ENCODE data around the gene ARL13B.

The ARL13B gene

DNA sequence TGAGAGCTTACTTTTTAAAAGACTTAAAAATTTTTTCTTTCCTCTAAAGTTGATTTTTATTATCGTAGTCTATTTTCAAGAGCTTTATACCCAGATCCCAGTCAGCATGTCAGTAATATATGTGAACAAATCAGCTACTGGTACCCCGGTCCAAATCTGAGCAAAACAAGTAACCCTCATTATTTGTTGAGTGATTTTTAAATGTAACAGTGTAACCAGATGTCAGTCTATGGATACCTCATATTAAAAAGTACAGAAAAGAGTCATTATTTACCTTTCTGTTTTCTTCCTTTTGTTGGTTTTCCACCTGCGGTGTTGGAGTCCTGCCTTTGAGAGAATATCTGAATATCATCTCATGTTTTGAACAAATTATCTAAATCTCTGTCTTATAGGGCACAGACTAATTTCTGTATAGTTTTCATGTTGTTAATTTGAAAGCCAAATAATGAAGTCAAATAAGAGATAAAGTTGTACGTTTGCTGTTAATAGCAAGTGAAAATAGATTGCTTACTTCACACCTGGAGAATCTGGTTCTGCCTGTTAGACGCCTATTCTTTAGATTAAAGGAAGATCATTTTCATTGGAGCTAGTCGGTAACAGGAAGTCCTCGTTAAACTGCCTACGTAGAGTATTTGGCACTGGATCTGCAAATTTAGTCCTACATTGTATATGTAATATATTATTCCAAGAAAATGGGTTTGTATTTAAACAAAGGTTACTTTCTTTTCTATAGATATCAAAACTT is 48.3 kb downstream of the ARL13B start, which contains the start of gene STX19:
TSS of gene STX19 (minus strand) at position 505 of the 745 bp plus-strand sequence. CDS start 13,328 bp downstream, outside the sequence.
- TF ChIP-seq TEAD4 (IDR thresholded peaks at IDR 0.05) (peak; percentile 83), NFIC (IDR thresholded peaks at IDR 0.05) (peak; percentile 72), YY1 (IDR thresholded peaks at IDR 0.05; ENCODE audit: low read depth) (no peak), CREB1 (IDR thresholded peaks at IDR 0.05; ENCODE audit: low read depth) (peak; percentile 57; the same call in 1 of the 2 replicates), CEBPB (IDR thresholded peaks at IDR 0.05) (no peak), TAF1 (IDR thresholded peaks at IDR 0.05; ENCODE audit: low read depth) (no peak), FOXM1 (IDR thresholded peaks at IDR 0.05; ENCODE audit: borderline replicate concordance, low read depth) (peak; percentile 77), TCF12 (IDR thresholded peaks at IDR 0.05; ENCODE audit: low read depth) (0 out of 2 replicates have a peak, but pooled peaks have one; percentile 42)
- TF ChIP-seq, protein P1, sequence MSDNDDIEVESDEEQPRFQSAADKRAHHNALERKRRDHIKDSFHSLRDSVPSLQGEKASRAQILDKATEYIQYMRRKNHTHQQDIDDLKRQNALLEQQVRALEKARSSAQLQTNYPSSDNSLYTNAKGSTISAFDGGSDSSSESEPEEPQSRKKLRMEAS (IDR thresholded peaks at IDR 0.05) = peak; percentile 41; the same call in 1 of the 2 replicates

DNA sequence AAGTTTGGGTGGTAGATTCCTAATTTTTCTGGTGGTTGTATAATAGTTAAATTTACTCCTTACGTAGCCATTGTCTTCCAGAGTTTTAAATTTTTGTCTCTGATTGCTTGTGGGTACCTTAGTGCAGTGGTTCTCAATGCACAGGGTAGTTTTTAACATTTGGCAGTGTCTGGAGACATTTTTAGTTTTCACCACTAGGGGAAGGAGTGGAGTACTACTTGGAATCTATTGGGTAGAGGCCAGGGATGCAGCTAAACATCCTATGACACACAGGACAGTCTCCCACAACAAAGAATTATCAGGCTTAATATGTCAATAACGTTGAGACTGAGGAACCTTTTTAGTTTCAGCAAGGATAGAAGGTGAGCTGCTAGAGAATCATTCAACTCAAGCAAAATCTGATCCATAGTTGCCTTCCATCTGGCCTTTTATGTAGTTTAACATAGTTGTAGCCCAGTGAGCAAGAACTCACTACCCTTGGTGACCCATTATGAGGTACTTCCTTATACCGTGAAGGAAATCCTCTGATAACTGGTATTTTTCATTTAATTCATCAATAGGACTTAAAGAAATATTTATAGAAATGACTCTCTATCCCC is 57.1 kb downstream of the ARL13B start:
- TF ChIP-seq, protein P1 (IDR thresholded peaks at IDR 0.05) = no peak
- TF ChIP-seq TCF12 (IDR thresholded peaks at IDR 0.05; ENCODE audit: low read depth) (no peak), YY1 (IDR thresholded peaks at IDR 0.05; ENCODE audit: low read depth) (no peak), TAF1 (IDR thresholded peaks at IDR 0.05; ENCODE audit: low read depth) (no peak), CREB1 (IDR thresholded peaks at IDR 0.05; ENCODE audit: low read depth) (no peak), RAD21 (IDR thresholded peaks at IDR 0.05; ENCODE audit: low read depth) (peak; percentile 35; the same call in 1 of the 2 replicates)
- TF ChIP-seq, protein P2, sequence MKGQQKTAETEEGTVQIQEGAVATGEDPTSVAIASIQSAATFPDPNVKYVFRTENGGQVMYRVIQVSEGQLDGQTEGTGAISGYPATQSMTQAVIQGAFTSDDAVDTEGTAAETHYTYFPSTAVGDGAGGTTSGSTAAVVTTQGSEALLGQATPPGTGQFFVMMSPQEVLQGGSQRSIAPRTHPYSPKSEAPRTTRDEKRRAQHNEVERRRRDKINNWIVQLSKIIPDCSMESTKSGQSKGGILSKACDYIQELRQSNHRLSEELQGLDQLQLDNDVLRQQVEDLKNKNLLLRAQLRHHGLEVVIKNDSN (IDR thresholded peaks at IDR 0.05) = no peak

DNA sequence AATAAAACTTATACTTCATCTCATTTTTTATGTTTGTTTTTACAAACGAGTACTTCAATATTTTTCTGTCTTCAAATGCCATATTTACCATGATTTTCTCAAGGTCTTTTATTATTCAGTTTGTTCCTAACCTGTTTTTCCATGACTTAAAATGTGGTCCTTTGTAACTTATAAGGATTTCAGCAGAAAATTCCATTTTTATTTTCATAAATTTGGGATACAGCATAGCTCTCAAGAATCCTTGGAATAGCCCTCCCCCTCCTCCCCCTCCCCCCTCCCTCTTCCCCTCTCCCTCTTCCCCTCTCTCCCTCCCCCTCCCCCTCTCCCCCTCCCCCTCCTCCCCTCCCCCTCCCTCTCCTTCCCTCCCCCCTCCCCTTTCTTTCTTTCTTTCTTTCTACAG is 63.3 kb downstream of the ARL13B start:
- TF ChIP-seq, protein P3, sequence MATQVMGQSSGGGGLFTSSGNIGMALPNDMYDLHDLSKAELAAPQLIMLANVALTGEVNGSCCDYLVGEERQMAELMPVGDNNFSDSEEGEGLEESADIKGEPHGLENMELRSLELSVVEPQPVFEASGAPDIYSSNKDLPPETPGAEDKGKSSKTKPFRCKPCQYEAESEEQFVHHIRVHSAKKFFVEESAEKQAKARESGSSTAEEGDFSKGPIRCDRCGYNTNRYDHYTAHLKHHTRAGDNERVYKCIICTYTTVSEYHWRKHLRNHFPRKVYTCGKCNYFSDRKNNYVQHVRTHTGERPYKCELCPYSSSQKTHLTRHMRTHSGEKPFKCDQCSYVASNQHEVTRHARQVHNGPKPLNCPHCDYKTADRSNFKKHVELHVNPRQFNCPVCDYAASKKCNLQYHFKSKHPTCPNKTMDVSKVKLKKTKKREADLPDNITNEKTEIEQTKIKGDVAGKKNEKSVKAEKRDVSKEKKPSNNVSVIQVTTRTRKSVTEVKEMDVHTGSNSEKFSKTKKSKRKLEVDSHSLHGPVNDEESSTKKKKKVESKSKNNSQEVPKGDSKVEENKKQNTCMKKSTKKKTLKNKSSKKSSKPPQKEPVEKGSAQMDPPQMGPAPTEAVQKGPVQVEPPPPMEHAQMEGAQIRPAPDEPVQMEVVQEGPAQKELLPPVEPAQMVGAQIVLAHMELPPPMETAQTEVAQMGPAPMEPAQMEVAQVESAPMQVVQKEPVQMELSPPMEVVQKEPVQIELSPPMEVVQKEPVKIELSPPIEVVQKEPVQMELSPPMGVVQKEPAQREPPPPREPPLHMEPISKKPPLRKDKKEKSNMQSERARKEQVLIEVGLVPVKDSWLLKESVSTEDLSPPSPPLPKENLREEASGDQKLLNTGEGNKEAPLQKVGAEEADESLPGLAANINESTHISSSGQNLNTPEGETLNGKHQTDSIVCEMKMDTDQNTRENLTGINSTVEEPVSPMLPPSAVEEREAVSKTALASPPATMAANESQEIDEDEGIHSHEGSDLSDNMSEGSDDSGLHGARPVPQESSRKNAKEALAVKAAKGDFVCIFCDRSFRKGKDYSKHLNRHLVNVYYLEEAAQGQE (IDR thresholded peaks at IDR 0.05; ENCODE audit: low read depth) = no peak
- TF ChIP-seq, protein P1 (IDR thresholded peaks at IDR 0.05) = no peak
- TF ChIP-seq YY1 (IDR thresholded peaks at IDR 0.05; ENCODE audit: low read depth) (no peak), TEAD4 (IDR thresholded peaks at IDR 0.05) (no peak), CEBPB (IDR thresholded peaks at IDR 0.05) (no peak), TCF12 (IDR thresholded peaks at IDR 0.05; ENCODE audit: low read depth) (no peak), TAF1 (IDR thresholded peaks at IDR 0.05; ENCODE audit: low read depth) (no peak), RAD21 (IDR thresholded peaks at IDR 0.05; ENCODE audit: low read depth) (no peak), CREB1 (IDR thresholded peaks at IDR 0.05; ENCODE audit: low read depth) (no peak), EP300 (IDR thresholded peaks at IDR 0.05; ENCODE audit: borderline replicate concordance) (no peak), EGR1 (IDR thresholded peaks at IDR 0.05) (no peak)
- TF ChIP-seq, protein P2 (IDR thresholded peaks at IDR 0.05) = no peak

DNA sequence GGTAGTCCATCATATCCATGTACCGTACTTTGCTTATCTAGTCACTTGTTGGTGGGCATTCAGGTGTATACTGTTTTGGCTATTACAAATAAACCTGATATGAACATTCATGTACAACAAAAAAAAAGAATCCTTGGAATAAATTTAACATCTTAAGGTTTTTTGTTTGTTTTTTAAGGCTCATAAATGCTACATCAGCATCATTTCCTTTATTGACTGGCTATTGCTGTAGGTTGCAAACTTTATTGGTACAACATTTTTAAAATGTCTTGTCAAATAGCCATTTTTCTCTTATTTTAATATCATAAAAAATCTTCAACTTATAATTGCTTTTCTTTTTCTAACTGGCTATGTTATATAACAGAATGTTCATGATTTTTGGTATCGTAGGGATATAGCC is 66.6 kb downstream of the ARL13B start:
- TF ChIP-seq CREB1 (IDR thresholded peaks at IDR 0.05; ENCODE audit: low read depth) (no peak), EGR1 (IDR thresholded peaks at IDR 0.05) (no peak), RAD21 (IDR thresholded peaks at IDR 0.05; ENCODE audit: low read depth) (no peak), EP300 (IDR thresholded peaks at IDR 0.05; ENCODE audit: borderline replicate concordance) (no peak), FOXM1 (IDR thresholded peaks at IDR 0.05; ENCODE audit: borderline replicate concordance, low read depth) (no peak), TAF1 (IDR thresholded peaks at IDR 0.05; ENCODE audit: low read depth) (no peak), YY1 (IDR thresholded peaks at IDR 0.05; ENCODE audit: low read depth) (no peak), TEAD4 (IDR thresholded peaks at IDR 0.05) (no peak), CEBPB (IDR thresholded peaks at IDR 0.05) (no peak), TCF12 (IDR thresholded peaks at IDR 0.05; ENCODE audit: low read depth) (no peak), ZBTB7A (IDR thresholded peaks at IDR 0.05; ENCODE audit: low read depth) (no peak), NFIC (IDR thresholded peaks at IDR 0.05) (no peak)
- TF ChIP-seq, protein P3 (IDR thresholded peaks at IDR 0.05; ENCODE audit: low read depth) = no peak
- TF ChIP-seq, protein P2 (IDR thresholded peaks at IDR 0.05) = no peak
- TF ChIP-seq, protein P1 (IDR thresholded peaks at IDR 0.05) = no peak

Data from Ishikawa (cell line).